HG02852 (cell line): Measurements from ENCODE around the gene DNHD1.

Experiments
- ATAC-seq: cut with Tn5 transposase; IDR thresholded peaks from one replicate; pipeline ENCODE4 v1.9.1; 2021; ENCODE audit warnings: mild to moderate bottlenecking, moderate library complexity; ENCODE audit not compliant: unreplicated experiment

Gene DNHD1

DNA sequence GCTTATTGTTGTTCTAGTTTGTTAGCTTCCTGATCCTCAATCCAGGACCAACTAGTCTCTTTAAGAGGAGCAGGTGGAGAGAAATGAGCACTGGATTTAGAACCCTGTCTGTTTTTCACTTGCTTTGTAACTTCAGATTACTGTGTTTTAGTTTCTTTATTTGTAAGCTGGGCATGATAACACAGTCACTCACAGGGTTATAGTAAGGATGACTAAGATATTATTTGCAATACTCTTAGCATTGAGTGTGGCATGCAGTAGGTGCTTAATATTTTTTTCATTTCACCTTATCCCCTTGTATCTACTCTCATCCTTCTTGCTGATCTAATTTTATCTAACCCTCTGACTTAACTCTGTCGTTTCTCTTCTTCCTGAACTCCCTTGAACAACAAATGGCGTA lies 33.8 kb downstream of the DNHD1 start:
- ATAC-seq, result no peak

DNA sequence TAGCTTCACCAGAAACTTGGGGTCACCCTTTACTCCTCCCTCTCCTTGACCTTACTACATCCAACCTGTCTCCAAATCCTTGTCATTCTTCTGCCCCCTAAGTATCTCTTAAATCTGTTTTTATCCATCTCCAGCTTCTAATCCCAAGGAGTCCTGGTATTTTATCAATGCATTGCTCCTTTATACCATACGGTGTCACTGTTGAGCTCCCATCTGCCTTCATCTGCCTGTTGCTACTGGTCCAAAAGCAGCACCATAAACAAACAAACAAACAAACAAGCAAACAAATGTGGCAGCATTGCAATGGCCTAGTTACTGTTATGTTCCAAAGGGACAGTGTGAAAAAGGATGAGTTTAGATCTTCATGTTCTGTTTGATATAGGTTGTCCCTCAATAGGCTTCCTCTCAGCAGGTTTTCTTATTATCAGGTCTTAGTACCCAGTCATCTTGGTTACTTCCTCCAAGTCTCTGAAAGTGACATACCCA lies 34.2 kb downstream of the DNHD1 start:
- ATAC-seq, result no peak

DNA sequence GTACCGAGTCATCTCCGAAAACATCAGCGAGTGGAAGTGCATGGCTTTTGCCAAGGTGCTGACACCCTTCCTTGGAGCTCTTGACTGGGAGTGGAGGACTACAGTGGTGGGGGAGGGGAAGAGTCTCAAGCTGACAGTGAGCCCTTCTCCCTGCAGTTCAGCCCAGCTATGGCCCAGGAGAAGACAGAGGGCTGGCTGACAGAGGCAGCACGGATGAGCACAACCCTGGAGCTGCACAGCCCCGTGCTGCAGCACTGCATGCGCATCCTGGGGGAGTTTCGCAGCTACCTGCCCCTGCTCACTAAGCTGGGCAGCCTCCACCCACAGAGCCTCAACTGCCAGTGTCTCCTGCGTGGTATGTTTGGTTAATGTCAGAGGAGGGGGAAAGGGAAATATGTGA lies 41.4 kb downstream of the DNHD1 start:
- ATAC-seq, result no peak

GRCh38 chr11:6538945-6539344 lies 41.9 kb downstream of the DNHD1 start:
- no peak for ATAC-seq

DNA sequence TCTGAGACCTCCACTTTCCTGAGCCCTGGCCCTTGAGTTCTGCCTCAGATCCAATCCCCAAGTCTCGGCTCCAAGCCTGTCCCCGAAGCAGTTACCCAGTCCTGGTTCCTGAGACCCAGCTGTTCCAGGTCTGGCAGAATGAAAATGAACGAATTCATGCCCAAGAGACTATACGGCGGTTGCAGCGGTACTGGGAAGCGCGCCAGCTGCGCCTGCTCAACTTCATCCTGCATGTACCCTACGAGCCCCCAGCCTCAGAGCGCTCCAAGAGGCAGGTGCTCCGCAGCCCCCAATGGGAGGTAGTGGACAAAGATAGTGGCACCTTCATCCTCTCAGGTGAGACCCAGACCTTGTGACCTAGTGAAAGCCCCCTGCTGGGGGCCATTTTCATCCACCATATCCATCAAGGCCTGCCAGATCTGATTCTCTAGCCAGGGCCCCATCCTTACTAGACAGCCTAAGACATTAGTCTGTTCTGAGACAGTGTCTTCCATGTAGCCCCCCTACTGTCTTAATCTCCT lies 42.7 kb downstream of the DNHD1 start:
- ATAC-seq, result no peak

- no peak for ATAC-seq
Measured at GRCh38 chr11:6541356-6541755, 44.3 kb downstream of the DNHD1 start.

DNA sequence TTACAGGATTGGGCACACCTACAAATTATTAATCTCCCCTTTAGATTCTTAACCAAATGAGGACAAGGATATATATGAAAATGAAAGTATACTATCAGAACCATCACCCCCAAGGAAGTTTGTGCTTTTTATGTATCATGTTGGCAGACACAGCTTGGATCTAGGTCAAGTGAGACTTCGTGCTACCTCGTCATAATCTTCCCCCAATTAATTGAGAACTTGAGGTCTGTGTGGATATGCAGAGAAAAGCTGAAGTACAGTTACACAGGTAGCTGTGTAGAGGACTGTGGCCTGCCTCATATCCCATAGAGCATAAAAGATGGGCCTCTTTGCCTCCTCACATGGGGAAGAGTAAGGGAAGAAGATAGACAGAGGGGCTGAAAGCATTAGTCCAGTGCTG lies 45.6 kb downstream of the DNHD1 start:
- no peak for ATAC-seq

- ATAC-seq, result no peak
Measured at GRCh38 chr11:6544921-6545850, 48.1 kb downstream of the DNHD1 start.

GRCh38 chr11:6545917-6546605 lies 49.0 kb downstream of the DNHD1 start:
- ATAC-seq, result no peak

- ATAC-seq, result no peak
Measured at GRCh38 chr11:6546735-6547134, 49.7 kb downstream of the DNHD1 start.

- no peak for ATAC-seq
Measured at GRCh38 chr11:6547177-6547576, 50.1 kb downstream of the DNHD1 start.

GRCh38 chr11:6548121-6548520 lies 51.0 kb downstream of the DNHD1 start:
- no peak for ATAC-seq

- no peak for ATAC-seq
Measured at GRCh38 chr11:6548641-6549040, 51.6 kb downstream of the DNHD1 start.

GRCh38 chr11:6553634-6554033 lies 56.6 kb downstream of the DNHD1 start:
- ATAC-seq, result no peak

- no peak for ATAC-seq
Measured at GRCh38 chr11:6554828-6555706, 58.0 kb downstream of the DNHD1 start.

DNA sequence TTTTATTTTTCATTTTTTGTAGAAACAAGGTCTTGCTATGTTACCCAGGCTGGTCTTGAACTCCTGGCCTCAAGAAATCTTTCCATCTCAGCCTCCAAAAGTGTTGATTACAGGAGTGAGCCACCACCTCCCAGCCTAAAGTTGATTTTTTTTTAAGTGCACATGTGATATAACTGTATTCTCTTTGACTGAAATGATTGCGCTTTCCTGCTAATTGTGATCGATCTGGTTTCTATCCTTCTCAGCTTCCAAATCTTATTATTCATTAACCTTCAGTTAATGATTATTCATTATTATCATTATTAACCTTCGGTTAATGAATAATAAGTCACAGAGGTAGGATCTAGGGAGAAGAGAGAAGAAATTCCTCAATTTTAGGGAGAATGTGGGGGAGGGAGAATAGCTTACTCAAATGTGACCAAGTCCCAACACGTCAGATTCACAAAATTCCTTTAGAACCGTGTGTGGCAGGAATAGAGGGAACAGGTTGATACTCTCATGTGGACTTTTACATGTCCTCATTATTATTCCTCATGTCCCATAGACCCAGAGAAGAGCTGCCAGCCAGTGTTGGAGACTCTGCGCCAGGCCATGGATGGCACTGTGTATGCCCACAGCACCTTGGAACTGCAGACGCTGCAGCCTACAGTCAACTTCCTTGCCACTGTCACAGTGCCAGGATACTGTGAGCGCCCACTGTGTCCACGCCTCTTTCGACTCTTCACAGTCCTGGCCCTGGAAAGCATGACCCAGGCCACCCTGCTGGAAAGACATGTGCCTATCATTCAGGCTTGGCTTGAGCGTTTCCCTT lies 59.3 kb downstream of the DNHD1 start:
- ATAC-seq, result no peak

- ATAC-seq, result no peak
Measured at GRCh38 chr11:6557063-6557462, 60.0 kb downstream of the DNHD1 start.

- no peak for ATAC-seq
Measured at GRCh38 chr11:6557761-6558674, 60.9 kb downstream of the DNHD1 start.

DNA sequence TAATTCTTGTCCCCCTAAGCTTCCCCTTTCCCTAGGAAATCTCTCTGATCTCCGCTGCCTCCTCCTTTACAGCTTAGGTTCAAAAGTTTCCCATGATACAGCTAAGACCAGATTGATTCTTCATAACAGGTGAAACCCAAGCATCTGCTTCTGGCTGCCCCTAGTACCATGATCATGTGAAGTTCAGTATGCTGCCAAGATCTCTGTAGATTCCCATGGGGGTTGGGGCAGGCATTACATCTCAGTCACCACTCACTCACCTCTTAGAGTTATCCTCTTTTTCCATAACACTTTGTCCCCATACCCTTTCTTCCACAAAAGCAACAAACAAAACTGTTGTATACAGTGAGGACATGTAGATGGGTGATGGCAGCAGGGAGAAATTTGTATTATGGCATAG lies 62.3 kb downstream of the DNHD1 start:
- no peak for ATAC-seq
